ENCODE measurements around the gene ST6GAL1. TPM values are rescaled to one million over a fixed set of nuclear protein-coding genes. Genes with fewer than 3 reads are reported as not detected.
"Not testable (repeated sequence)": the region's sequence is repeated elsewhere in the genome, so short reads cannot be mapped to it uniquely, and the experiment has no call there.

The ST6GAL1 gene
- total and polyA plus RNA-seq, 10 of the 15 experiments (the other 5 are each of a cell fraction or from before 2014, with no cell fraction given): 74.2 to 248 (median 149) TPM

DNA sequence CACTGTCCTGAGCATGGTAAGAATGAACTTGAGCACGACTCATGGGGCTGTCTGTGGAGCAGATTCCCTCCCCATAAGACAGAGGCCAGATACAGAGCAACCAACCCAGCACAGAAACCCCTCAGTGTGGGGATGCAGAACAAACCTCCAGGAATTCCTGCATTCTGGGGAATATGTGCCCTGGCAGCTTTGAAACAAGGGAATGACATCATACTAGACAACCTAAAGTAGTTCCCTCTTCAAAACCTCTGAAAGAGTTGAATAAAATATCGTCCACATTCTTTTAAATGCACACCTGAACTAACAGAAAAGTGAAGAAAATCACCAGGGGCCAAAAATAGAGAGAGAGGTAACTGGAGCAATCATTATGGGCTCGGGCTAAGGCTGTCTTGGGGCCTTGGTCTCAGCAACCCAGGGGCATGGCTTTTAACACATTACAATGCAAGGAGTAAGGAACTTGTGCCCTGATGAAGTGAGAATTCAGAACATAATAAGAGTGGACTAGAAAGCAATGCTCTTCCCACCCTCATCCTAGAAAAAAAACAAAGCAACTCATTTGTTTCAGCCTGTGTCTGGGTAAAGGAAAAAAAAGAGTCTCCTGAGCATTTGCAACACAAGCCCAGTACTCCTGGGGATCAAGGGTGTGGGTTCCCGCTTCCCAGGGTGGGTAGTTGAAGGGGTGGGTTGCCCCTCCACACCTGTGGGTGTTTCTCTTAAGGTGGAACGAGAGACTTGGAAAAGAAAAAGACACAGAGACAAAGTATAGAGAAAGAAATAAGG, 43.9 kb upstream of the ST6GAL1 start:
- intact Hi-C loops (cut with micrococcal nuclease; ENCODE audit: unreplicated experiment): no loop called here
- SMC1A ChIA-PET (ENCODE audit: uncharacterized antibody, unreplicated experiment): no interaction called here

DNA sequence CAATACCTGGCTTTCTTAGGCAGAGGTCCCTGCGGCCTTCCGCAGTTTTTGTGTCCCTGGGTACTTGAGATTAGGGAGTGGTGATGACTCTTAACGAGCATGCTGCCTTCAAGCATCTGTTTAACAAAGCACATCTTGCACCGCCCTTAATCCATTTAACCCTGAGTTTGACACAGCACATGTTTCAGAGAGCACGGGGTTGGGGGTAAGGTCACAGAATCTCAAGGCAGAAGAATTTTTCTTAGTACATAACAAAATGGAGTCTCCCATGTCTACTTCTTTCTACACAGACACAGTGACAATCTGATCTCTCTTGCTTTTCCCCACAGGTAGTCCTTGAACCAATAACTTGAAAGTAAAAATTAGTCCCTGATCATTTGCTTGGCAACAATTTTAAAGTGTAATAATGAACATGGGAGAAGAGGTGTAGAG, 42.8 kb upstream of the ST6GAL1 start:
- H2AFZ ChIP-seq (ENCODE audit: control insufficient read depth, low read depth, low read length); BruUV-seq (replicated peaks); FAIRE-seq; H3K27me3 ChIP-seq (replicated peaks in 1 of 2; ENCODE audit: control insufficient read depth in 2 of 2, insufficient read depth in 2 of 2, low read length in 1 of 2); H3K36me3 ChIP-seq (ENCODE audit: control insufficient read depth in 2 of 2, insufficient read depth in 2 of 2, low read length in 1 of 2); H3K27ac ChIP-seq (ENCODE audit: control insufficient read depth, insufficient read depth); H3K4me3 ChIP-seq; DNase-seq (ENCODE audit: low read depth, low spot score); H3K79me2 ChIP-seq (ENCODE audit: control insufficient read depth, insufficient read depth, low read length); H3K4me2 ChIP-seq (ENCODE audit: control insufficient read depth, insufficient read depth); H3K9ac ChIP-seq (ENCODE audit: control insufficient read depth, insufficient read depth, low read length); intact Hi-C loops (cut with micrococcal nuclease; ENCODE audit: unreplicated experiment); in situ Hi-C loops (cut with MboI); H3K9me3 ChIP-seq (replicated peaks; ENCODE audit: control insufficient read depth, insufficient read depth, low read length); CTCF ChIA-PET; ATAC-seq; POLR2A ChIA-PET; RAD21 ChIA-PET (ENCODE audit: unreplicated experiment); H3K4me1 ChIP-seq (ENCODE audit: control insufficient read depth, insufficient read depth, low read length); SMC1A ChIA-PET (ENCODE audit: uncharacterized antibody, unreplicated experiment); H4K20me1 ChIP-seq (ENCODE audit: control insufficient read depth, insufficient read depth): not testable (repeated sequence)
- WGBS (ENCODE audit: insufficient coverage, insufficient replicate concordance, low lambda C conversion rate, missing lambda C conversion rate): 40% methylated on average over 1 of the region's 5 CpGs

More for the DNA sequence above, 43.9 kb upstream of the ST6GAL1 start:
- ChIA-PET POLR2A (no interaction called here), RAD21 (ENCODE audit: unreplicated experiment) (no interaction called here), CTCF (no interaction called here)
- Histone ChIP-seq H3K4me3 (no peak overlapping the region), H3K9ac (ENCODE audit: control insufficient read depth, insufficient read depth, low read length) (no peak overlapping the region), H3K79me2 (ENCODE audit: control insufficient read depth, insufficient read depth, low read length) (no peaks in the 10 kb centered on the region), H3K27ac (ENCODE audit: control insufficient read depth, insufficient read depth) (no peak overlapping the region), H4K20me1 (ENCODE audit: control insufficient read depth, insufficient read depth) (no peaks in the 10 kb centered on the region), H3K9me3 (replicated peaks; ENCODE audit: control insufficient read depth, insufficient read depth, low read length) (no peaks in the 10 kb centered on the region), H2AFZ (ENCODE audit: control insufficient read depth, low read depth, low read length) (no peak overlapping the region), H3K36me3 (ENCODE audit: control insufficient read depth in 2 of 2, insufficient read depth in 2 of 2, low read length in 1 of 2) (no peaks in the 10 kb centered on the region), H3K4me2 (ENCODE audit: control insufficient read depth, insufficient read depth) (no peak overlapping the region), H3K4me1 (ENCODE audit: control insufficient read depth, insufficient read depth, low read length) (no peaks in the 10 kb centered on the region), H3K27me3 (replicated peaks in 1 of 2; ENCODE audit: control insufficient read depth in 2 of 2, insufficient read depth in 2 of 2, low read length in 1 of 2) (no peaks in the 10 kb centered on the region; a peak in 3 of 4 replicates)
- ATAC-seq: no peak
- DNase-seq (ENCODE audit: low read depth, low spot score): no peak
- FAIRE-seq: no peak
- in situ Hi-C loops (cut with MboI): no loop called here
- no TSS peak for BruUV-seq (replicated peaks)
- TF ChIP-seq USF2 (IDR thresholded peaks at IDR 0.05; ENCODE audit: borderline replicate concordance, low read depth, low read length): no peak
- no peak for TF ChIP-seq ATF7 (IDR thresholded peaks at IDR 0.05; ENCODE audit: low read depth)
- no peak for TF ChIP-seq RB1 (IDR thresholded peaks at IDR 0.05; ENCODE audit: borderline replicate concordance)
- TF ChIP-seq, protein P1, sequence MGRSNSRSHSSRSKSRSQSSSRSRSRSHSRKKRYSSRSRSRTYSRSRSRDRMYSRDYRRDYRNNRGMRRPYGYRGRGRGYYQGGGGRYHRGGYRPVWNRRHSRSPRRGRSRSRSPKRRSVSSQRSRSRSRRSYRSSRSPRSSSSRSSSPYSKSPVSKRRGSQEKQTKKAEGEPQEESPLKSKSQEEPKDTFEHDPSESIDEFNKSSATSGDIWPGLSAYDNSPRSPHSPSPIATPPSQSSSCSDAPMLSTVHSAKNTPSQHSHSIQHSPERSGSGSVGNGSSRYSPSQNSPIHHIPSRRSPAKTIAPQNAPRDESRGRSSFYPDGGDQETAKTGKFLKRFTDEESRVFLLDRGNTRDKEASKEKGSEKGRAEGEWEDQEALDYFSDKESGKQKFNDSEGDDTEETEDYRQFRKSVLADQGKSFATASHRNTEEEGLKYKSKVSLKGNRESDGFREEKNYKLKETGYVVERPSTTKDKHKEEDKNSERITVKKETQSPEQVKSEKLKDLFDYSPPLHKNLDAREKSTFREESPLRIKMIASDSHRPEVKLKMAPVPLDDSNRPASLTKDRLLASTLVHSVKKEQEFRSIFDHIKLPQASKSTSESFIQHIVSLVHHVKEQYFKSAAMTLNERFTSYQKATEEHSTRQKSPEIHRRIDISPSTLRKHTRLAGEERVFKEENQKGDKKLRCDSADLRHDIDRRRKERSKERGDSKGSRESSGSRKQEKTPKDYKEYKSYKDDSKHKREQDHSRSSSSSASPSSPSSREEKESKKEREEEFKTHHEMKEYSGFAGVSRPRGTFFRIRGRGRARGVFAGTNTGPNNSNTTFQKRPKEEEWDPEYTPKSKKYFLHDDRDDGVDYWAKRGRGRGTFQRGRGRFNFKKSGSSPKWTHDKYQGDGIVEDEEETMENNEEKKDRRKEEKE (IDR thresholded peaks at IDR 0.05): no peak
- no peak for TF ChIP-seq CBX3 (IDR thresholded peaks at IDR 0.05; ENCODE audit: borderline replicate concordance, low read depth)
- 8% methylated on average over 5 of the region's 5 CpGs for WGBS (ENCODE audit: insufficient coverage, insufficient replicate concordance, low lambda C conversion rate, missing lambda C conversion rate)

Data from GM12878 (cell line).